Measurements from ENCODE around the gene GCN1.
A peak's percentile ranks its signal among the peaks of the same experiment; 100 is the strongest.

- TF ChIP-seq, protein P1, sequence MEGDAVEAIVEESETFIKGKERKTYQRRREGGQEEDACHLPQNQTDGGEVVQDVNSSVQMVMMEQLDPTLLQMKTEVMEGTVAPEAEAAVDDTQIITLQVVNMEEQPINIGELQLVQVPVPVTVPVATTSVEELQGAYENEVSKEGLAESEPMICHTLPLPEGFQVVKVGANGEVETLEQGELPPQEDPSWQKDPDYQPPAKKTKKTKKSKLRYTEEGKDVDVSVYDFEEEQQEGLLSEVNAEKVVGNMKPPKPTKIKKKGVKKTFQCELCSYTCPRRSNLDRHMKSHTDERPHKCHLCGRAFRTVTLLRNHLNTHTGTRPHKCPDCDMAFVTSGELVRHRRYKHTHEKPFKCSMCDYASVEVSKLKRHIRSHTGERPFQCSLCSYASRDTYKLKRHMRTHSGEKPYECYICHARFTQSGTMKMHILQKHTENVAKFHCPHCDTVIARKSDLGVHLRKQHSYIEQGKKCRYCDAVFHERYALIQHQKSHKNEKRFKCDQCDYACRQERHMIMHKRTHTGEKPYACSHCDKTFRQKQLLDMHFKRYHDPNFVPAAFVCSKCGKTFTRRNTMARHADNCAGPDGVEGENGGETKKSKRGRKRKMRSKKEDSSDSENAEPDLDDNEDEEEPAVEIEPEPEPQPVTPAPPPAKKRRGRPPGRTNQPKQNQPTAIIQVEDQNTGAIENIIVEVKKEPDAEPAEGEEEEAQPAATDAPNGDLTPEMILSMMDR (IDR thresholded peaks at IDR 0.05; ENCODE audit: insufficient read depth, low read length): peak; percentile 91
- TF ChIP-seq REST (IDR thresholded peaks at IDR 0.05; ENCODE audit: insufficient replicate concordance, low read depth) (no peak), POLR2AphosphoS5 (IDR thresholded peaks at IDR 0.05; ENCODE audit: low read depth) (no peak)
These were observed 107.5 kb downstream of the GCN1 start for GRCh38 chr12:120086801-120087621.

Measured in HL-60 (cell line).